Transverse colon (tissue), 4 donors: ENCODE data around the gene FURIN. TPM values are rescaled to one million over a fixed set of nuclear protein-coding genes. Genes with fewer than 3 reads are reported as not detected.

Source experiments
- DNase-seq: peaks from one replicate; pipeline ENCODE4 v3.0.0-alpha.2; 2019
- H3K27ac ChIP-seq, 4 donors: fragments of 200-600 bp; sonication (generic); 2 replicates each; pipeline ENCODE4 v1.5.1; 2016 to 2018; ENCODE audit warnings: inconsistent platforms in 4 of 4
- H3K27me3 ChIP-seq: fragments of 200-600 bp; sonication (generic); 2 replicates; pipeline ENCODE4 v1.5.1; 2017; ENCODE audit warnings: inconsistent platforms
- H3K36me3 ChIP-seq, 4 donors: fragments of 200-600 bp; sonication (generic); 2 replicates each; pipeline ENCODE4 v1.5.1; 2017 to 2019; ENCODE audit warnings: inconsistent platforms in 4 of 4
- H3K4me1 ChIP-seq, 4 donors: fragments of 200-600 bp; sonication (generic); 2 replicates each; pipeline ENCODE4 v1.5.1; 2017 to 2020; ENCODE audit warnings: inconsistent platforms in 4 of 4
- H3K4me3 ChIP-seq, 4 donors: fragments of 200-600 bp; sonication (generic); 1 replicate in 1 of 4; 2 replicates in 3 of 4; pipeline versions ENCODE4 v1.5.1 to v1.6.1; 2017 to 2019; ENCODE audit warnings: inconsistent platforms in 4 of 4
- H3K9me3 ChIP-seq, 2 donors: fragments of 200-600 bp; sonication (generic); 2 replicates each; pipeline ENCODE4 v1.5.1; 2017 to 2019; ENCODE audit warnings: inconsistent platforms in 2 of 2
- EP300 ChIP-seq: sonication (generic); formaldehyde crosslinking; IDR thresholded peaks from one replicate; pipeline ENCODE4 v1.6.1; 2017; ENCODE audit warnings: antibody characterized with exemption, low read depth
- POLR2A ChIP-seq: fragments of 450-650 bp; IDR thresholded peaks from one replicate; pipeline ENCODE4 v1.6.1; 2016; ENCODE audit warnings: antibody characterized with exemption, mild to moderate bottlenecking, moderate library complexity
- POLR2AphosphoS5 ChIP-seq, 3 donors: sonication (generic); formaldehyde crosslinking; IDR thresholded peaks; one replicate each; pipeline ENCODE4 v1.6.1; 2016; ENCODE audit warnings: antibody characterized with exemption in 3 of 3
- WGBS, 2 donors: methylation state at CpG; one replicate each; pipeline ENCODE4 v1.1.5; 2018; ENCODE audit warnings: low coverage in 1 of 2; 5-methylcytosine and 5-hydroxymethylcytosine counted together
- in situ Hi-C, 4 donors: fragments of 200-750 bp; cut with MboI; loops; one replicate each; pipeline versions ENCODE4 v1.15.0 to v1.15.1; 2017; ENCODE audit warnings: low sequenced_read_pairs in 3 of 4, low pct_ligation_motif_present in 1 of 4, low pct_unique_long_range_greater_than_20kb in 1 of 4
- intact Hi-C: fragments of 100-400 bp; cut with DNase I; formaldehyde crosslinking; loops from one replicate; pipeline ENCODE4 v1.15.1; 2023; ENCODE audit warnings: low total_unique reads
- total RNA-seq, 4 donors: library from RNA; depleted of rRNA; stranded (reverse); fragments of >200 nt; gene quantifications; one replicate each; pipeline ENCODE4 v1.1.0, GENCODE V29; 2016
- TF ChIP-seq, protein P1 (sequence below), 5 experiments: fragments of 200-600 bp in 3 of 5; fragments of 450-650 bp in 2 of 5; sonication (generic) in 3 of 5; IDR thresholded peaks; 1 replicate in 2 of 5; 2 replicates in 3 of 5; pipeline ENCODE4 v1.5.1; 2016 to 2017; ENCODE audit warnings: antibody characterized with exemption in 5 of 5, inconsistent platforms in 3 of 5, mild to moderate bottlenecking in 2 of 5, moderate library complexity in 1 of 5

The FURIN gene
- total RNA-seq, 4 donors from 2014 or later = 64.6 to 109 (median 80.6) TPM

DNA sequence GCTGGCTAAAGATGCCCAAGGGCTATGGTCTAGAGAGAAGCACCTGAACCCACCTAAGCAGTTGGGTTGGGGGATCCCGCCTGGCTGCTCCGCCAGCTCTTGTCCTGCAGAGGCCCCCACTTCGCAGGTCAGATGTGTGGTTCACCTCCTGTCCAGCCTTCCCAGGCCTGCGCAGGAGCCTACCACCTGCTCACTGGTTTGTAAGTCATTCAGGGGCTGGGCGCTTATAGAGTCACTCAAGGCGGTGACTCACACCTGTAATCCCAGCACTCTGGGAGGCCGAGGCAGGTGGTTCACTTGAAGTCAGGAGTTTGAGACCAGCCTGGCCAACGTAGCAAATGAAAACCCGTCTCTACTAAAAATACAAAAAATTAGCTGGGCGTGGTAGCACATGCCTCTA is 3.9 kb upstream of the FURIN start:
- intact Hi-C loops = no loop called here
- TF ChIP-seq POLR2AphosphoS5 (IDR thresholded peaks at IDR 0.05) (no peak), POLR2A (no peak), EP300 (no peak)
- TF ChIP-seq, protein P1, sequence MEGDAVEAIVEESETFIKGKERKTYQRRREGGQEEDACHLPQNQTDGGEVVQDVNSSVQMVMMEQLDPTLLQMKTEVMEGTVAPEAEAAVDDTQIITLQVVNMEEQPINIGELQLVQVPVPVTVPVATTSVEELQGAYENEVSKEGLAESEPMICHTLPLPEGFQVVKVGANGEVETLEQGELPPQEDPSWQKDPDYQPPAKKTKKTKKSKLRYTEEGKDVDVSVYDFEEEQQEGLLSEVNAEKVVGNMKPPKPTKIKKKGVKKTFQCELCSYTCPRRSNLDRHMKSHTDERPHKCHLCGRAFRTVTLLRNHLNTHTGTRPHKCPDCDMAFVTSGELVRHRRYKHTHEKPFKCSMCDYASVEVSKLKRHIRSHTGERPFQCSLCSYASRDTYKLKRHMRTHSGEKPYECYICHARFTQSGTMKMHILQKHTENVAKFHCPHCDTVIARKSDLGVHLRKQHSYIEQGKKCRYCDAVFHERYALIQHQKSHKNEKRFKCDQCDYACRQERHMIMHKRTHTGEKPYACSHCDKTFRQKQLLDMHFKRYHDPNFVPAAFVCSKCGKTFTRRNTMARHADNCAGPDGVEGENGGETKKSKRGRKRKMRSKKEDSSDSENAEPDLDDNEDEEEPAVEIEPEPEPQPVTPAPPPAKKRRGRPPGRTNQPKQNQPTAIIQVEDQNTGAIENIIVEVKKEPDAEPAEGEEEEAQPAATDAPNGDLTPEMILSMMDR (IDR thresholded peaks at IDR 0.05) = no peak
- Histone ChIP-seq H3K36me3 (no peaks in the 10 kb centered on the region), H3K4me1 (peaks cover 0 to 32% (median 11%) of the 10 kb centered on the region in 4 donors), H3K27ac (no peak overlapping the region), H3K4me3 (no peak overlapping the region), H3K27me3 (no peaks in the 10 kb centered on the region), H3K9me3 (no peaks in the 10 kb centered on the region)
- 93% methylated on average over 10 of the region's 10 CpGs; no CpG with 5 or more reads in 1 of the 2 donors for WGBS, 2 donors
- in situ Hi-C loops = no loop called here
- no peak for DNase-seq

DNA sequence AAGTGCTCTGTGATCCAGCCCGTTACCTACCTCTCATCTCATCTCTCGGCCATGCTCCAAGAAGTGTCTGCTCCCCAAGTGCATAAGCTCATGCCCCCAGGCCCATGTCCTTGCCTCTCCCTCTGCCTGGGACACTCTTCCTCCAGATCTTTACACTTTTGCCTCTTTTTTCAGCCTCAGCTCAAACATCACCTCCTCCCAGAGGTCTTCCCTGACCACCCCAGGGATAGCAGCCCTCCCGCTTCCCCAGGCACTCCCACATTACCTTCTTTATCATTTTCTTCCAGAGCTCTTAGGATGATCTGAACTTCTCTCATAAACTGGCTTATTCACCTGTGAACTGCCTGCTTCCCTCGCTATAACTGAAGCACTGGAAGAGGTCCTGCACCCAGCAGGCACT is 2.7 kb upstream of the FURIN start:
- H3K36me3 ChIP-seq = no peaks in the 10 kb centered on the region
- no peak overlapping the region for H3K27ac ChIP-seq
- 92 to 100% methylated on average over 4 of the region's 4 CpGs for WGBS, 2 donors
- peaks cover 9 to 34% (median 23%) of the 10 kb centered on the region in 4 donors for H3K4me1 ChIP-seq
- intact Hi-C loops = no loop called here
- no peak overlapping the region for H3K4me3 ChIP-seq
- DNase-seq = no peak
- H3K27me3 ChIP-seq = no peaks in the 10 kb centered on the region
- no peaks in the 10 kb centered on the region for H3K9me3 ChIP-seq
- no peak for TF ChIP-seq EP300
- TF ChIP-seq, protein P1 (IDR thresholded peaks at IDR 0.05) = no peak
- no peak for TF ChIP-seq POLR2A
- no peak for TF ChIP-seq POLR2AphosphoS5 (IDR thresholded peaks at IDR 0.05)
- in situ Hi-C loops = no loop called here

DNA sequence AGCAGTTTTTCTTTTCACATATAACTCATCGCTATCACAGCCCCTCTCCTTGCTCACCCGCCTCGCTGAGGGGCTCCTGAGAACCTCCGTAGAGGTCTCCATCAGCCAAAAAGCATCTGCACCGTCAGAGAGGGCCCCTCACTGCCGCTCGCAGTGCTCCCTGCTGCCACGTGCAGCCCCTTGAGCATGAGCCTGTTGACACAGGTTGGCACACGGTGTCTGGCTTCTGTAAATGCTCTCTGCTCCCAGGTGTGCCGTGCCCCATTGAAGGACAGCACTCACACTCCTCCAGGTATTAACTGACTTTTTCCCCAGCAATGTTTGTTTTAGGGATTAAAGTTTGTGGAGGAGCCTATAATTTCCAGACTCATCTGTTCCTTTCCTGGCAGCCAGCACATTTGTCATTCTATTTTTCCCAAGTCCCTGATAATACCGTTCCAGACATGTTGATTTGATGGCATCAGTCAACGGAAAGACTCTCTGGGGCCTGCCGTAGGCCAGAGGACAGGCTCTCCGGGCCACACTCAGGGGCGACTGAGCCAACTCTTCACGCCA is 2.1 kb upstream of the FURIN start:
- Histone ChIP-seq H3K4me3 (no peak overlapping the region), H3K9me3 (no peaks in the 10 kb centered on the region), H3K36me3 (no peaks in the 10 kb centered on the region), H3K27ac (no peak overlapping the region), H3K27me3 (no peaks in the 10 kb centered on the region), H3K4me1 (peaks cover 10 to 36% (median 25%) of the 10 kb centered on the region in 4 donors)
- intact Hi-C loops = no loop called here
- 61 to 67% methylated on average over 14 to 16 of the region's 16 CpGs for WGBS, 2 donors
- no peak for DNase-seq
- in situ Hi-C loops = no loop called here
- no peak for TF ChIP-seq POLR2AphosphoS5 (IDR thresholded peaks at IDR 0.05)
- no peak for TF ChIP-seq POLR2A
- TF ChIP-seq, protein P1 (IDR thresholded peaks at IDR 0.05) = no peak
- TF ChIP-seq EP300 = no peak

DNA sequence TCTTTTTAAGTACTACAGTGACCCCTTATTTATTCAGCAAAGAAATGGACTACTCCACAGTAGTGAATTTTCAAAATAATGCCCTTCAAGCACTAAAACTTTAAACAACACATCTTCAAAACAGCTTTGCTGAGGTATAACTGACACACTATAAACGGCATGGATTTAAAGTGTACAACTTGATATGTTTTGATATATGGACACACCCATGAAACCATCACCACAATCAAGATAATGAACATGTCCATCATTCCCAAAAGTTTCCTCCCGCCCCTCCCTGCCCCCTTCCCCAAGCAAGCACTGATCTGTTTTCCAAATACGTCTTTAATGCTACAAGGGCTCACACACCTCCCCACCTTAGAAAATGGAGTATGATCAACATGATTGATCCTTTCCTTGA is 1.6 kb upstream of the FURIN start:
- no peak for DNase-seq
- Histone ChIP-seq H3K4me3 (no peak overlapping the region), H3K36me3 (no peaks in the 10 kb centered on the region), H3K9me3 (no peaks in the 10 kb centered on the region), H3K27ac (no peak overlapping the region), H3K27me3 (no peaks in the 10 kb centered on the region), H3K4me1 (peaks cover 10 to 31% (median 25%) of the 10 kb centered on the region in 4 donors)
- in situ Hi-C loops = no loop called here
- intact Hi-C loops = no loop called here
- TF ChIP-seq POLR2A (no peak), POLR2AphosphoS5 (IDR thresholded peaks at IDR 0.05) (no peak), EP300 (no peak)
- TF ChIP-seq, protein P1 (IDR thresholded peaks at IDR 0.05) = no peak
- 72 to 73% methylated on average over 3 of the region's 3 CpGs for WGBS, 2 donors
